AG08396 (cell line): ENCODE results near the gene CCT8L2.
"Not testable (repeated sequence)": the region's sequence is repeated elsewhere in the genome, so short reads cannot be mapped to it uniquely, and the experiment has no call there.

Experiments used
- DNase-seq: peaks from one replicate; pipeline ENCODE4 v3.0.0; 2012; ENCODE audit warnings: low spot score, mixed read lengths

Gene CCT8L2, protein sequence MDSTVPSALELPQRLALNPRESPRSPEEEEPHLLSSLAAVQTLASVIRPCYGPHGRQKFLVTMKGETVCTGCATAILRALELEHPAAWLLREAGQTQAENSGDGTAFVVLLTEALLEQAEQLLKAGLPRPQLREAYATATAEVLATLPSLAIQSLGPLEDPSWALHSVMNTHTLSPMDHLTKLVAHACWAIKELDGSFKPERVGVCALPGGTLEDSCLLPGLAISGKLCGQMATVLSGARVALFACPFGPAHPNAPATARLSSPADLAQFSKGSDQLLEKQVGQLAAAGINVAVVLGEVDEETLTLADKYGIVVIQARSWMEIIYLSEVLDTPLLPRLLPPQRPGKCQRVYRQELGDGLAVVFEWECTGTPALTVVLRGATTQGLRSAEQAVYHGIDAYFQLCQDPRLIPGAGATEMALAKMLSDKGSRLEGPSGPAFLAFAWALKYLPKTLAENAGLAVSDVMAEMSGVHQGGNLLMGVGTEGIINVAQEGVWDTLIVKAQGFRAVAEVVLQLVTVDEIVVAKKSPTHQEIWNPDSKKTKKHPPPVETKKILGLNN

DNA sequence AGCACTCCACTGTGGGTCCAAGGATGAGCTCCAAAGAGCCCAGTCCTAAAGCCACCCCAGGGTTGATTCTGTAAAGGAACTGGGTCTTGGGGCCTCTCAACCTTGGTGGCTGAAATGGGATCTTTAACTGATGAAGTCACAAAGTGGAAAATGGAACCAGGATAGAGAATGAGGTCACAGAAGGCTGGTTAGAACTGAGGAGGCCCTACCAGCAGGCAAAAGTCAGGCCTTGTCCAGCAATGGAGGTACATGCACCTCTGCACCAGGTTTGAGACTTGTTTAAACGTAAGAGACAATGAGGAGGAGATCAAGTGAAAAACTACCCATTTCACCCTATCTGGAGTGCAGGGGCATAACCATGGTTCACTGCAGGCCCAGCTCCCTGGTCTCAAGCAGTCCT, at the start of gene CCT8L2:
Gene CCT8L2 (minus strand): TSS at position 101 of the 400 bp plus-strand sequence. CDS start 260 bp downstream, outside the sequence.
- DNase-seq = not testable (repeated sequence)

DNA sequence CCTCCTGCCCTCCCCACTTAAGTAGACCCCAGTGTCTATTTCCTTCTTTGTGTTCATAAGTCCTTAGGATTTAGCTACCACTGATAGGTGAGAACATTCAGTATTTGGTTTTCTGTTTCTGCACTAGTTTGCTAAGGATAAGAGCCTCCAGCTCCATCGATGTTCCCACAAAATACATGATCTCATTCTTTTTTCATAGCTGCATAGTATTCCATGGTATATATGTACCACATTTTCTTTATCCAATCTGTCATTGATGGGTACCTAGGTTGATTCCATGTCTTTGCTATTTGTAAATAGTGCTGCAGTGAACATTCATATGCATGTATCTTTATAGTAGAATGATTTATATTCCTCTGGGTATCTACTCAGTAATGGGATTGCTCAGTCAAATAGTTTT, 42.8 kb upstream of the CCT8L2 start:
- not testable (repeated sequence) for DNase-seq

DNA sequence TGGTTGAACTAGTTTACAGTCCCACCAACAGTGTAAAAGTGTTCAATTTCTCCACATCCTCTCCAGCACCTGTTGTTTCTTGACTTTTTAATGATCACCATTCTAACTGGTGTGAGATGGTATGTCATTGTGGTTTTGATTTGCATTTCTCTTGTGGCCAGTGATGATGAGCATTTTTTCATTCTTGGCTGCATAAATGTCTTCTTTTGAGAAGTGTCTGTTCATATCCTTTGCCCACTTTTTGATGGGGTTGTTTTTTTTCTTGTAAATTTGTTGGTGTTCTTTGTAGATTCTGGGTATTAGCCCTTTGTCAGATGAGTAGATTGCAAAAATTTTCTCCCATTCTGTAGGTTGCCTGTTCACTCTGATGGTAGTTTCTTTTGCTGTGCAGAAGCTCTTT, 41.5 kb upstream of the CCT8L2 start:
- not testable (repeated sequence) for DNase-seq

DNA sequence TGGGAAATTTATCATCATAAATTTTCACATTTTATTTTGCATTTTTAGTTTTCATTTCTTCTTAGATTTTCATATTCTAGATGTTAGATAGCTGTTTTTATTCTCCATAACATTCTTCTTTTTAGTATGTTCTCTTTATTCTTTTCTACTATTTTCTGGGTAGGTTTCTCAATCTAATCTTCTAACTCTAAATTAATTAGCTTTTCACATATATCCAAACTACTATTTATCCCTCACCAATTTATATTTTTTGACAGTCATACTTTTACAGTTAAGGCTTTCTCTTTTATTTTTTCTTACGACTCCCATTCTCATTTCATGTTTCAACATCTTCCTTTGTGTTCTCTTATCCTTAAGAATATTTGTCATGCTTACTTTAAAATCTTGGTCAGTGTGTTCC, 35.9 kb upstream of the CCT8L2 start:
- not testable (repeated sequence) for DNase-seq

DNA sequence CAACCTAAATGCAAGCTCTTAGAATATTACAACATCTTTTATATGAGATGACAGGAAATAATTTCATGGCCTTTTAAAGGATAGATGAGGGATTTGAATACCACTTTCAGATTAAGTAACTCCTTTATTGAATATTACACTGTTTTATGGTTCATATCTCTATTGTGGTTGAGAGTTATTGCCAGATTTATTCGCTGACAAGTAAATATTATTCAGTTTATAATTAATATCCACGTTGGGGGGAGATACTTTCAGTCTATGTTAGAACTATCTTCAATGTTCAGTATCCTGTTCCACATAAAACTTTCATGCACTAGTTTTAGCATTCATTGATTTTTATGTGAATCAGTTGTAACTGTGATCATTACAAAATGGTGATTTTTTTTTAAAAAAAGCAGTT, 32.4 kb upstream of the CCT8L2 start:
- not testable (repeated sequence) for DNase-seq

DNA sequence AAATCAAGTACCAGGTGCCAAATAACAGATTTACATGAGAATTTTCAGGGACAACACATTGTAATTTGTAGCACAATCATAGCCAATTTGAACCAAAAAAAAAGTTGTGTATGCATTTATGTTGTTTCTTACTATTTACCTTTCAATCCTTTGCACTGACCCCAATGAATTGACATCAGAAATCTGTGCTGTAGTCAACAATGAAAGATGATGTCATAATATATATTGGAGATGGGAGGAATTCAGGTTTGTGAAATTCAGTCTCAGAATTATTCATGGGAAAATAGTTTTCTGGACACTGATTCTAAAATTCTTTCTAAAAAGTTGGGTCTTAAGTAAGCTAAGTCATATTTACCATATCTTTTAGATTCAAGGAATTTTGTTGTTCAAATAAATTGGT, 31.0 kb upstream of the CCT8L2 start:
- DNase-seq = not testable (repeated sequence)

DNA sequence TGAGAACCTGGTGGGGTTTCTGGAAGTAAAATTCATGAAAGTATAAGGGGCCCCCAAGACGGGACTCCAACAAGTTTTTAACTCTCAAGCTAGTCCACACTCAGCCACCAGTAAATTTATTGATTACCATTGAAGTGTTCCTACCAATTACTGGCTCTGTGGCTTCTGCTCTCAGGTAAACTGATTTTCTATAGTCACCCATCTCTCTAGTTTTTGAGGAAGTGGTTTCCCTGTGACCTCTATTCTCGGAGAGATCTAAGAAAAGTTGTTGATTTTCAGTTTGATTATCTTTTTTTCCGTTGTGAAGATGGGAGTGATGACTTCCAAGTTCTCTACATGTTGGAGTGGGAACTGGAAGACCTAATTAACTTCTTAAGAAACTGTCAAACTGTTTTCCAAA, 24.9 kb upstream of the CCT8L2 start:
- DNase-seq = not testable (repeated sequence)

DNA sequence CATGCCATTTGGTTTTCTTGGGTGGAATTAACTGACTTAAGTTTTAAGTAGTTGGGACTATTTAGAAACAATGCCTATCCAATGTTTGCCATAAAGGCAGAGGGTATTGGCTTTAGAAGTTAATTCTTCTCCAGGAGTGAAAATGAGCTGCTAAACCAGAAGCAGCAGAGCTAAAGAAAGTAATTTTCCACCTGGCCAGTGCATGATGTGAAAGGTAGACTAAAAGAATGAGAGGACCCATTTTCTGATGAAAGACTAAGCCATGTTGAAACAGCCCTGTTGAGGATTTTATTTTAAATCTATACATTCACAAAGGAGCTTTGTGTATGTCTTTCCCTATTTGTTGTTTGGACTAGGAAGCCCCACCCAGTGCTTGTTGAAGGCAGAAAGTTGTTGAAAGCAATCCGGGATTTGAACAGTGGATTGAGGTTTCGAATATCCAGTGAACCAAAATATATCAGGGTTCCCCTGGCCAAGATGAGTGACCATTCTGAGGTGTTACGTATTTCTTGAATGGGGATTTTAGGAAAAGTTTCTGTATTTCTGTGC, 23.9 kb upstream of the CCT8L2 start:
- DNase-seq = not testable (repeated sequence)

DNA sequence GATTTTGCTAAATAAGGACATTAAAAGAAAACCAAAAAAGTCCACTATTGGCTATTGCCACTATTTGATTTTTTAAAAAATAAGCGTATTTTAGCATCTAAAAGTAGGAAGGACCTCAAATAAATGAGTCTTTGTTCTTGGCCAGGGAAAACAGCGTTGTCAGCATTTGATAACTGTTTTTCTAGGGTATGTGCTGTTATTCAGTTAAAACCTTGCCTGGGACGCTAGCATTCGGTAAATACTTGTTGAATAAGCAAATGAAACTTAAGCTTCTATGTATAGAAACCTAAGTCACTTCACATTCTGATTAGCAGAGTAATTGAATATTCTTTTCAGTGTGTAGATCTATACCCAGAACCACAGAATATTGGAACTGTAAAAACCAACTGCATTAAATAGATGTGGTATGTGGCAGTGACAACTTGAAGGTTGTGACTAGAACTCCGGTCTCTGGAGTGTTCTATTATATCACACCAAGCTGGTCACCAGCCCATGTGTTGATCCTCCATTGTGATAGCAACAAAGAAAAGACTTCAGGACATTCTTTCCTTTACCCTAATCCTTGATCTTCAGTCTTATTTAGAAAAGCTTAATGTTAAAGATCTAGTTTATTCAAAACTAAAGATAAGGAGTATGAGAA, 23.1 kb upstream of the CCT8L2 start:
- DNase-seq = not testable (repeated sequence)

DNA sequence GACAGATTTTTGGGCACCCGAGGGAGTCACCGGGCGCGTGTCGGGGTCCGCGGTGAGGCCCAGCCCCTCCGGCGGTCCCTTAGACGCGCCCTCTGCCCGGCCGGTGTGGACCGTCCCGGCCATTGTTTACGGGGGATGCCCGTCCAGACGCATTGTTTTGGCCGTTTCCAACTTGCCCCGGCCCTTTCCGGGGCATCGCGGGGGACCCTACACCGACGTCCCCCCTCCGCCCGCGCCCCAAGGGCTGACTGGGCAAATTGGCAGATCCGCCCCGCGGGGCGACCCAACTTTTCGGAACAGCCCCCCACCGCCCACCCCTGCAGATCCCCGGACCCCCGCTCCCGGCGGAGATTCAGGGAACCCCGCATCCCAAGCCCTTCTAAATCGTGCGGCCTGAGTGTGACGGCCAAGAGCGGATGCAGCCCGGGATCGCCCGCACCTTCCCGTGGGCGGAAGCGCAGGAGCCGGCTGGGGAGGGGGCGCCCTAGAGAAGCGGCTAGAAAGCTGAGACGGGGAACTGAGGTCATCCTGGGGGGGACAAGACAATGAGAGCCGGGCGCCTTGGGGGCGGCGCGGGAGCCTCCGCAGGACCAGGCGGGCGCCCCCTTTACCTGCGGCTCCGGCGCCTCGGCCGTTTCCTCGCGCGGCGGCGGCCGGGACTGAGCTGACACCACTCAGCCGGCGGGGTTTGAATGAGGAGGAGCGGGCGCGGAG, 17.1 kb upstream of the CCT8L2 start:
- no peak for DNase-seq

DNA sequence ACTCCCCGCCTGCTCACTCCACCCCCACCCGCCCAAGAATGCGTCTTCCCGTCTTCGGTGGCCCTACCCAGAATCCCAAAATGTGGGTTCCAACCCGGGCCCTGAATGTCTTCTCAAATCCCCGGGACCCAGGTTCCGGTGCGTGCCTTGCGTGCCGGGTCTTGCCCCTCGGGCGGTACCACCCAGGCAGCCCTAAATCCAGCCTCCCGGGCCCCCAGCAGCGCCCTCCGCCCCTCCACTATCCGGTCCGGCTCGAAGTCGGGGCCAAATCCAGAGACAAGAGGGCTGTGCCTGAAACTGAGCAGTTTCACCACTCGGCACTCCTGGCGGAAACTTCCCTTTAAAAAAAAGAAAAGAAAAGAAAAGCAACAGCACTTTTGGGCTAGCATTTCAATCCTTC, 16.3 kb upstream of the CCT8L2 start:
- no peak for DNase-seq

DNA sequence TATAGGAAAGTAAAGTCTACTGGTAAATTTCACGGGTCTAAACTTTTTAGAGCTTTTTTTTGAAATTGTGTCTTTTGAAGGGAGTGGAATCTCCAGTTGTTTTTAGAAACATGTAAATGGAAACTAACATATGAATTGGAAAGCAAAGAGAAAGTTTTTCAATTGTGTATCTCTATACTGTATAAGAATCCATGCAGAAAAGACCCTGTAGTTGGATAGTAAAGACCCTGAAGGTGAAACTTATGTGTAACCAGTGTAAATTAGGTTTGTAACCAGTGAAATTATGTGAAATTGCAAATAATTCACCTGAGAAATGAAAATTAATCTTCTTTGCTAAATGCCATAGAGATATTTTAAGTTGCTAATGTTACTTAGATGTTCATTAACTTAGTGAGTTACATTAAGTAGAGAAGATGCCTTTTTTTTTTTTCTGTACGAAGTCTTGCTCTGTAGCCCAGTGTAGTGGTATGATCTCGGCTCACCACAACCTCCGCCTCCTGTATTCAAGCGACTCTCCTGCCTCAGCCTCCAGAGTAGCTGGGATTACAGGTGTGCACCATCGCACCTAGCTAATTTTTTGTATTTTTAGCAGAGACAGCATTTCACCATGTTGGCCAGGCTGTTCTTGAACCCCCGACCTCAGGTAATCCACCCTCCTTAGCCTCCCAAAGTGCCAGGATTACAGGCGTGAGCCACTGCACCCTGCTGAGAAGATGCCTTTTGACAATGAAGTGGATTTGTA, 11.8 kb upstream of the CCT8L2 start:
- DNase-seq = not testable (repeated sequence)

DNA sequence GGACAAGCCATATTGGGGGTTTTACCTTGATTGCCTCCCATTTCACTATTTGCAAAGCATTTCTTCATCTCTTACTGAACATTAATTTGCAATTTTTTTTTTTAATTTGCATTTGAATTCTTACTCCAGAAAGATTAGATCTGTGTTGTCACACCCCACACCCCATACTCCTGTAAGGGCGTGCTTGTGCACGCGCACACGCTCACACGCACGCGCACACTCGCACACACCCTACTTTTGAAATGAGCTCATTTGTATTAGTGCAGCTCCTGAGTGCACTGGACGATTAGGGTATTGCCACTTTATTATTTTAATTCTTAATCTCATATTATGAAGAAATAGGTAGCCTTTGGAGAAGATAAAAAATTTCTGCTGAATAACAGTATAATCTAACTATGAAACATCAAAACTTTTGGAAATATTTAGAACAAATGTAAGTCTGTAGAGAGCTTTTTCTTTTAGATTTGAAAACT, 11.2 kb upstream of the CCT8L2 start:
- not testable (repeated sequence) for DNase-seq

DNA sequence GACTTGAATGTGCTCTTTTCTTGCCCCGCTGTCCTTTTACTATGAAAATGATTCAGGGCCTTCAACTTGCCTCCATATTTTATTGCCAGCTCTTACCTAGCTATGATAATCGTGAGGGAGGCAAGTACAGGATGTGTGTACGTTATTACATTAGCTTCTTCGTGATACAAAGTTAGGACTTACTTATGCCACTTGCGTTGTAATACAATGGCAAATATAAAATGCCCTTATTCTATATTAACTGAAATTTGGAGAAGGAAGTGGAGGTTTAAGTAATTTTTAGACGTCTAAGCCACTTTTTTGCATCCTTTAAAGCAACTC, 10.8 kb upstream of the CCT8L2 start:
- DNase-seq = no peak

DNA sequence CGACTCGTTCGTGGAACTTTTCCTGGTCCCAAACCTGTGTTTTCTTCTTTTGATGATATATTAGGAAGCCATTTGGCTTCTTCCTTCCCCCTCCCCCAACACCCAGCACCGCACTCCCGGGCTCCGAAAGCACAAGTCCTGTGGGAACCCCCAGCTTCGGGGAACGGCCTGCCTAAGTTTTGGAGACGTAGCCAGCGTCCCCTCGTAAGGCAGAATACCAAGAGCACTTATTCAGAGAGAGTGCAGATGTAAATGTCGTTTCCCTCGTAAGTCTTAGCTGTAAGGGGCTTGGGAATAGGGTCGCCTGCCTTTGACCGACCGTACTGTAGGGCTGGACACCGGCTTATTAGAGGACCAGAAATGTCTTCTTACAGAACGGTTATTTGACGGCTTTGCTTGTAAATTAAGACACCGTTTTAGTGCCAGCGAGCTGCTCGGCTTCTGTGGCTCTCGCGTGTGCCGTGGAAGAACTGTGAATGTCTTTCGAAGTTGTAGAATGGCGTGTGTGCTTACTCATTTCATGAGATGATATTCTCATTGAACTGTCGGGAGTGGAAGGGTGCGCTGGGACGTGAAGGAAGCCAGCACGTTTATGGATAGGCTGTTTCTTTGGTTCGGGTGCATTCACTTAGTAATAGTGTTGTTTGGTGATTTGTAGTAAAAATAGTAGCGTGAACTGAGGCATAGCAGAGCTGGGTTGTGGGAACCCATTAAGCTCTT, 10.3 kb upstream of the CCT8L2 start:
- not testable (repeated sequence) for DNase-seq

DNA sequence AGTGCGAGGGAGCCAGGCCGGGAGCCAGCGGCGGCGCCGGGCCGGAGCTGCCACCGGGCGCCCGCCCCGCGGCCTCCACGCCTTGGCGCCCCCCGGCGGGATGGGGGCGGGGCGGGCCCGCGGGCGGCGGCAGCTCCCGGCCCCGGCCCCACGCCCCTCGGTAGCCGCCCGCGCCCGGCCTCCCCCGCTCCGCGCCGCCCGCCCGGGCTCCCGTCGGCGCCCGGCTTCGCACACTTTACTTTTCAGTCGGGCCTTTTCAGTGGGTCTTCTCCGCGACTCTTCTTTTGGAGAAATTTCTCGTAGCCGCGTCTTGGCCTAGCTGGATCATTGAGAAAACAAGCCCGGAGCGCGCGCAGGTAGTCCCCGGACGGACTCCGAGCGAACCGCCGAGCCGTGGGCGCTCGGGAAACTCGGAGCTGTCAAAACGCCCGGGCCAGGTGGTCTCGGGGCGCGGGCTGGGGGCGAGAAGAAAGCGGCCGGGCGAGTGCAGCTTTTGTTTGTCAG, 9.7 kb upstream of the CCT8L2 start:
- DNase-seq = not testable (repeated sequence)

DNA sequence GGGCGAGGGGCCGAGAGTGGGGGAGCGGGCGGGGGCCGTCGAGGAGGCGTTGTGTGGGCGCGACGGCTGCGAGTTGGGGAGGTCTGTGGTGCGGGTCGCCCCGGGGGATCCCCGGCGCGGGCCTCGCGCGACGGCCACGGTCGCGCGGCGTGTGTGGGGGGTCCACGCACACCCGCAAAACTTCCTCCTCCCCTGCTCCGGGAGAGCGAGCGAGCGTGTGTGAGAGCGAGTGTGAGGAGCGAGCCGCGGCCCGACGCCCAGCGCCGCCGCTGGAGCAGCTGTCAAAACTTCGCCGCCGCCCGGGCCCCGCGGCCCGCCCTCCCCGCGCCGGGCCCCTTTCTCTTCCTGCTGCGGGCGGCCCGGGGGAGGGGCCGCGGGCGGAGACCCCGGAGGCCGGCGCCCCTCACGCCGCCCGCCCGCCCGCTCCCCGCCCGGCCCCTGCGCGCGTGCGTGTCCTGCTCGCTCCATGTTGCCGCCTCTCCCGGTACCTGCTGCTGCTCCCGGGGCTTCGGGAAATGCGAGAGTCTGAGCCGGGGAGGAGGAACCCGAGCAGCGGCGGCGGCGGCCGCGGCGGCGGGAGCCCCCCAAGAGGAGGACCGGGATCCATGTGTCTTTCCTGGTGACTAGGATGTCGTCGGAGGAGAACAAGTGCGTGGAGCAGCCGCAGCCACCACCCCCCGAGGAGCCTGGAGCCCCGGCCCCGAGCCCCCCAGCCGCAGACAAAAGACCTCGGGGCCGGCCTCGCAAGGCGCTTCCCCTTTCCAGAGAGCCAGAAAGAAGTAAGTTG, 9.0 kb upstream of the CCT8L2 start:
- DNase-seq = no peak

DNA sequence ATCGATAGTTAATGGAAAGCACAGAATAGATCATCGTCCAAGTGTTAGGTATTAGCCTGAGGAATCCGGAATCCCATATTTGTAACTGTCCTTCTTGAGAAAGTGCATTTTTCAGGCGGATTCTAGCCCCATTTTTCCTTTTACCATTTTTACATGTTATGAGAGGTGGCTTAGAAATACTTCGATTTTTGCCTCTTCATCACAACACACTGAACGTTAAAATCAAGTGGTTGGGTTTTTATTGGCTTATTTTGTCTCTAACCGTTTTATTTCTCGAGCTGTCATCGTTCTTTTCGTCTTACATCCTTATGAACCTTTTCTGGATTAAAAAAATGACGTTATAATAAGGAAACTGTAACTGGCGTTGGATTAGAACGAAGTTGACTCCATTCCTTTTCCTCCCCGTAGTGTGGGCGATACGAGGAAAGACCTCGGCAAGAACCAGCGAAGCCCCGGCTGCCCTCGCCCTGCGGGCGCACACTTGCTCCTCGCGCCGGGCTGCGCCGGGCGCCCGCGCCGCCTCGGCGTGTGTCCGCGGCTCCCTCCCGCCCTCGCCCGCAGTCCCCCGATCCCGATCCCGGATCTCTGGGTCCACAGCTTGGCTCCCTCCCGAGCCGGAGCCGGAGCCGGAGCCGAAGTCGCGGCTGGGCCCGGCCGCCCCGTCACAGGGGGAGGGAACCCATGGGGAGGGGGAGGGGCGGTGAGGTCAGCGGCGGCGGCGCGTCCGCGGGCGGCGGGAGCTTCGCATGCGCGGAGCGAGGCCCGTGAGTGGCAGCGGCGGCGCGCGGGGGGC, 8.2 kb upstream of the CCT8L2 start:
- DNase-seq = peak; percentile 84

DNA sequence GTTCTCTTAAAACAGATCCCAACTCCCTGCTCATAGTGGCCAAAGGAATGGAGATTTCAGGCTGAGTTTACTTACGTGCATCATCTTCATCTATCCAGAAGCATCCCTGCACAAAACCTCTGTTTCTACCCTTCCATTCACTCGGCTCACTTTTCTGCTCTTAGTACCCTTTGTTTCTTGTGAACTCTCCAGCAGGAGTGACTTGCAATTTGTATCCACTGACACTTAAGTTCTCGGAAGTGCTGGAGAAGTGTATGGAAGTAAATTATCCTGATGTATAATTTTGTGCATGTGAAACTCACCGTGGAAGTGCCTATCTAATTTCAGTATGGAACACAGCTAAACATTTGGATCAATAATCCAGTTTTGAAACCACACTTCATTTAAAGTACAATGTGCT, 7.0 kb upstream of the CCT8L2 start:
- DNase-seq = not testable (repeated sequence)
